ENCODE results near the gene TRIM47. TPM values are rescaled to one million over a fixed set of nuclear protein-coding genes. Genes with fewer than 3 reads are reported as not detected.

TRIM47 gene
- total and polyA plus RNA-seq, 2 of the 13 experiments (the other 11 are each of a cell fraction or from before 2014, with no cell fraction given), result 33.5 to 82.0 TPM

GRCh38 chr17:75869282-75870141 is 8.9 kb downstream of the TRIM47 start (continued):
- TF ChIP-seq ZXDC (CRISPR knock-in tag; IDR thresholded peaks at IDR 0.05) (0 out of 2 replicates have a peak, but pooled peaks have one; percentile 20), ZBTB4 (CRISPR knock-in tag; IDR thresholded peaks at IDR 0.05; ENCODE audit: borderline replicate concordance) (peak; percentile 31; the same call in 1 of the 2 replicates), IRF2 (CRISPR knock-in tag; IDR thresholded peaks at IDR 0.05) (no peak), ZSCAN31 (CRISPR knock-in tag; IDR thresholded peaks at IDR 0.05; ENCODE audit: low read depth) (peak; percentile 31; the same call in 1 of the 2 replicates), PTBP1 (IDR thresholded peaks at IDR 0.05; ENCODE audit: low read depth, low read length, poor library complexity, severe bottlenecking) (no peak), ZKSCAN1 (IDR thresholded peaks at IDR 0.05; ENCODE audit: low read length) (no peak), ZFY (CRISPR knock-in tag; IDR thresholded peaks at IDR 0.05) (peak; percentile 62), MLX (CRISPR knock-in tag; IDR thresholded peaks at IDR 0.05) (0 out of 2 replicates have a peak, but pooled peaks have one; percentile 14), ZNF816 (CRISPR knock-in tag; IDR thresholded peaks at IDR 0.05; ENCODE audit: borderline replicate concordance) (peak; percentile 66; the same call in 1 of the 2 replicates), NFATC3 (CRISPR knock-in tag; IDR thresholded peaks at IDR 0.05) (no peak), ZNF337 (CRISPR knock-in tag; IDR thresholded peaks at IDR 0.05; ENCODE audit: borderline replicate concordance, low read depth) (peak; percentile 54; the same call in 1 of the 2 replicates), ZNF784 (CRISPR knock-in tag; IDR thresholded peaks at IDR 0.05; ENCODE audit: borderline replicate concordance) (no peak; the same call in 1 of the 2 replicates), ZNF253 (CRISPR knock-in tag; IDR thresholded peaks at IDR 0.05; ENCODE audit: borderline replicate concordance) (no peak; the same call in 1 of the 2 replicates), MAX (IDR thresholded peaks at IDR 0.05) (peak; percentile 59), POLR2A (IDR thresholded peaks at IDR 0.05; ENCODE audit: insufficient read depth in 1 of 2, low read depth in 2 of 2, low read length in 2 of 2) (peak in 1 of 2 experiments; percentile 86; a peak in 2 of 4 replicates), ZNF317 (CRISPR knock-in tag; IDR thresholded peaks at IDR 0.05) (peak; percentile 50), MIER2 (CRISPR knock-in tag; IDR thresholded peaks at IDR 0.05) (no peak; the same call in 1 of the 2 replicates), REPIN1 (CRISPR knock-in tag; IDR thresholded peaks at IDR 0.05; ENCODE audit: borderline replicate concordance, low read depth) (peak; percentile 77; the same call in 1 of the 2 replicates), PAF1 (CRISPR knock-in tag; IDR thresholded peaks at IDR 0.05) (no peak), SPEN (CRISPR knock-in tag; IDR thresholded peaks at IDR 0.05; ENCODE audit: low read depth) (peak; percentile 72; the same call in 1 of the 2 replicates)

All from HepG2 (cell line).